ENCODE measurements around the gene CDC42BPB.
A peak's percentile ranks its signal among the peaks of the same experiment; 100 is the strongest.

Gene CDC42BPB

GRCh38 chr14:102965971-102966655 lies 91.2 kb downstream of the CDC42BPB start:
- no peak for DNase-seq (ENCODE audit: low read depth)

- DNase-seq (ENCODE audit: low read depth), result no peak
These were observed 92.1 kb downstream of the CDC42BPB start for GRCh38 chr14:102965282-102965681.

- DNase-seq (ENCODE audit: low read depth), result no peak
These were observed 93.1 kb downstream of the CDC42BPB start for GRCh38 chr14:102964152-102964730.

GRCh38 chr14:102962111-102962627 lies 95.2 kb downstream of the CDC42BPB start:
- DNase-seq (ENCODE audit: low read depth), result no peak

GRCh38 chr14:102958461-102958860 lies 98.9 kb downstream of the CDC42BPB start:
- no peak for DNase-seq (ENCODE audit: low read depth)

- DNase-seq (ENCODE audit: low read depth), result peak; percentile 10
These were observed 100.1 kb downstream of the CDC42BPB start for GRCh38 chr14:102957222-102957621.

GRCh38 chr14:102955636-102956408 lies 101.5 kb downstream of the CDC42BPB start:
- no peak for DNase-seq (ENCODE audit: low read depth)

- DNase-seq (ENCODE audit: low read depth), result no peak
These were observed 103.1 kb downstream of the CDC42BPB start for GRCh38 chr14:102954081-102954789.

GRCh38 chr14:102953100-102953499 lies 104.2 kb downstream of the CDC42BPB start:
- DNase-seq (ENCODE audit: low read depth), result no peak

GRCh38 chr14:102952276-102952675 lies 105.1 kb downstream of the CDC42BPB start:
- DNase-seq (ENCODE audit: low read depth), result no peak

GRCh38 chr14:102951799-102952198 lies 105.5 kb downstream of the CDC42BPB start:
- no peak for DNase-seq (ENCODE audit: low read depth)

- no peak for DNase-seq (ENCODE audit: low read depth)
These were observed 106.3 kb downstream of the CDC42BPB start for GRCh38 chr14:102951034-102951433.

GRCh38 chr14:102949801-102950451 lies 107.4 kb downstream of the CDC42BPB start:
- DNase-seq (ENCODE audit: low read depth), result peak; percentile 12

- DNase-seq (ENCODE audit: low read depth), result peak; percentile 58
These were observed 108.1 kb downstream of the CDC42BPB start for GRCh38 chr14:102949062-102949800.

- no peak for DNase-seq (ENCODE audit: low read depth)
These were observed 108.7 kb downstream of the CDC42BPB start for GRCh38 chr14:102948698-102949061.

- DNase-seq (ENCODE audit: low read depth), result no peak
These were observed 109.8 kb downstream of the CDC42BPB start for GRCh38 chr14:102947321-102948103.

GRCh38 chr14:102945346-102946130 lies 111.8 kb downstream of the CDC42BPB start:
- no peak for DNase-seq (ENCODE audit: low read depth)

- no peak for DNase-seq (ENCODE audit: low read depth)
These were observed 112.7 kb downstream of the CDC42BPB start for GRCh38 chr14:102944448-102945330.

Measured in GM04504 (cell line).